GM23338 (cell line): ENCODE data around the gene FMO3. TPM values are rescaled to one million over a fixed set of nuclear protein-coding genes. Genes with fewer than 3 reads are reported as not detected.

Experiments
- ATAC-seq: fragments of 200-7000 bp; cut with Tn5 transposase; 3 replicates; pipeline ENCODE4 v1.9.1; 2020
- DNase-seq: peaks from one replicate; pipeline ENCODE4 v3.0.0-alpha.2; 2015; ENCODE audit warnings: low spot score
- H2AFZ ChIP-seq: fragments of 200-600 bp; sonication (generic); 2 replicates; pipeline ENCODE4 v1.8.0; 2016; ENCODE audit warnings: antibody characterized with exemption, mild to moderate bottlenecking, moderate library complexity
- H3F3A ChIP-seq: fragments of 200-600 bp; sonication (generic); replicated peaks from 2 replicates; pipeline ENCODE4 v1.8.0; 2017; ENCODE audit warnings: antibody characterized with exemption, mixed run types, low read depth
- H3K27ac ChIP-seq: fragments of 200-600 bp; sonication (generic); 2 replicates; pipeline ENCODE4 v1.6.1; 2016; ENCODE audit warnings: low read depth
- H3K27me3 ChIP-seq: fragments of 200-600 bp; sonication (generic); 2 replicates; pipeline ENCODE4 v1.8.0; 2016; ENCODE audit warnings: mild to moderate bottlenecking, mixed run types, moderate library complexity; ENCODE audit not compliant: insufficient read depth
- H3K36me3 ChIP-seq: fragments of 200-600 bp; sonication (generic); 2 replicates; pipeline ENCODE4 v1.8.0; 2016; ENCODE audit warnings: mild to moderate bottlenecking; ENCODE audit not compliant: insufficient read depth
- H3K4me1 ChIP-seq: fragments of 200-600 bp; sonication (generic); 2 replicates; pipeline ENCODE4 v1.8.0; 2016; ENCODE audit warnings: mild to moderate bottlenecking, moderate library complexity; ENCODE audit not compliant: insufficient read depth
- H3K4me2 ChIP-seq: fragments of 200-600 bp; sonication (generic); 2 replicates; pipeline ENCODE4 v1.7.1; 2017; ENCODE audit warnings: mixed run types
- H3K4me3 ChIP-seq: fragments of 200-600 bp; sonication (generic); 2 replicates; pipeline ENCODE4 v1.6.1; 2016; ENCODE audit warnings: mixed run types
- H3K79me2 ChIP-seq: fragments of 200-600 bp; sonication (generic); replicated peaks from 2 replicates; pipeline ENCODE4 v1.8.0; 2017; ENCODE audit warnings: mild to moderate bottlenecking; ENCODE audit not compliant: insufficient read depth
- H3K9me2 ChIP-seq: fragments of 200-600 bp; sonication (generic); 2 replicates; pipeline ENCODE4 v1.8.0; 2017; ENCODE audit not compliant: insufficient read depth
- H4K20me1 ChIP-seq: fragments of 200-600 bp; sonication (generic); replicated peaks from 2 replicates; pipeline ENCODE4 v1.8.0; 2017; ENCODE audit warnings: mild to moderate bottlenecking; ENCODE audit not compliant: insufficient read depth
- H3K27ac Mint-ChIP-seq: 2 replicates; pipeline ENCODE4 v1.8.0; 2020; ENCODE audit warnings: inconsistent platforms, mild to moderate bottlenecking, moderate library complexity, mixed read lengths
- H3K27me3 Mint-ChIP-seq: 3 replicates; pipeline ENCODE4 v1.8.0; 2022; ENCODE audit warnings: low read depth, mild to moderate bottlenecking, moderate library complexity, mixed read lengths, inconsistent platforms; ENCODE audit not compliant: insufficient read depth, poor library complexity
- H3K36me3 Mint-ChIP-seq: 3 replicates; pipeline ENCODE4 v1.8.0; 2021; ENCODE audit warnings: low read depth, mild to moderate bottlenecking, inconsistent platforms, moderate library complexity, mixed read lengths
- H3K4me1 Mint-ChIP-seq: 3 replicates; pipeline ENCODE4 v1.8.0; 2020; ENCODE audit warnings: mild to moderate bottlenecking, inconsistent platforms, mixed read lengths
- H3K4me3 Mint-ChIP-seq: 3 replicates; pipeline ENCODE4 v1.8.0; 2021; ENCODE audit warnings: moderate library complexity, mild to moderate bottlenecking, inconsistent platforms, mixed read lengths
- H3K9me3 Mint-ChIP-seq: 3 replicates; pipeline ENCODE4 v1.8.0; 2020; ENCODE audit warnings: moderate library complexity, mild to moderate bottlenecking, inconsistent platforms, mixed read lengths
- CREB1 ChIP-seq: fragments of 250-450 bp; sonication (Bioruptor Pico); IDR thresholded peaks from 2 replicates; pipeline ENCODE4 v1.5.0; 2020; ENCODE audit warnings: low read depth, mild to moderate bottlenecking, moderate library complexity
- EZH2 ChIP-seq: fragments of 200-600 bp; sonication (generic); IDR thresholded peaks from one replicate; pipeline ENCODE4 v1.8.0; 2017; ENCODE audit warnings: antibody characterized with exemption, mild to moderate bottlenecking, low read depth; ENCODE audit not compliant: unreplicated experiment
- EZH2phosphoT487 ChIP-seq: fragments of 200-600 bp; sonication (generic); IDR thresholded peaks from one replicate; pipeline ENCODE4 v1.8.1; 2018; ENCODE audit warnings: antibody characterized with exemption; ENCODE audit not compliant: unreplicated experiment
- JUNB ChIP-seq: IDR thresholded peaks from one replicate; pipeline ENCODE4 v1.6.1; 2016; ENCODE audit warnings: antibody characterized with exemption; ENCODE audit not compliant: unreplicated experiment
- NANOG ChIP-seq: IDR thresholded peaks from 2 replicates; pipeline ENCODE4 v1.6.1; 2016; ENCODE audit warnings: antibody characterized with exemption, borderline replicate concordance
- POLR2AphosphoS5 ChIP-seq: IDR thresholded peaks from 2 replicates; pipeline ENCODE4 v1.6.1; 2016; ENCODE audit warnings: antibody characterized with exemption, low read depth
- REST ChIP-seq: IDR thresholded peaks from one replicate; pipeline ENCODE4 v1.6.1; 2018; ENCODE audit warnings: antibody characterized with exemption; ENCODE audit not compliant: unreplicated experiment
- STAT1 ChIP-seq: IDR thresholded peaks from one replicate; pipeline ENCODE4 v1.6.1; 2016; ENCODE audit warnings: antibody characterized with exemption; ENCODE audit not compliant: unreplicated experiment
- ZNF114 ChIP-seq: fragments of 250-450 bp; sonication (Bioruptor Pico); IDR thresholded peaks from 2 replicates; pipeline ENCODE4 v1.5.0; 2020; ENCODE audit warnings: mild to moderate bottlenecking, moderate library complexity
- ZNF331 ChIP-seq: fragments of 250-450 bp; sonication (Bioruptor Pico); IDR thresholded peaks from 2 replicates; pipeline ENCODE4 v1.5.0; 2020; ENCODE audit warnings: low read depth, mild to moderate bottlenecking, moderate library complexity
- ZNF462 ChIP-seq: fragments of 250-450 bp; sonication (Bioruptor Pico); IDR thresholded peaks from 2 replicates; pipeline ENCODE4 v1.5.0; 2020; ENCODE audit warnings: mild to moderate bottlenecking, moderate library complexity
- polyA plus RNA-seq: library from polyadenylated mRNA; unstranded; fragments of >200 nt; fragmentation: Nextera tagmentation; extraction: Ambion mirVana; gene quantifications from 2 replicates; pipeline ENCODE4 v1.2.1, GENCODE V29; 2016
- total RNA-seq: library from RNA; depleted of rRNA; stranded (reverse); fragments of >200 nt; shearing (Covaris generic); gene quantifications from 2 replicates; pipeline ENCODE4 v1.2.3, GENCODE V29; 2014
- TF ChIP-seq, protein P1 (sequence below), 2 experiments: fragments of 200-600 bp in 1 of 2; sonication (generic) in 1 of 2; conservative IDR thresholded peaks; 2 replicates each; pipeline versions ENCODE4 v1.5.1 to v1.6.1; 2016 to 2017; ENCODE audit warnings: antibody characterized with exemption in 2 of 2, low read depth in 2 of 2, mild to moderate bottlenecking in 2 of 2, moderate library complexity in 1 of 2
- TF ChIP-seq, protein P2 (sequence below): IDR thresholded peaks from 2 replicates; pipeline ENCODE4 v1.6.1; 2016; ENCODE audit warnings: antibody characterized with exemption

Gene FMO3
- total and polyA plus RNA-seq, 2 experiments from 2014 or later: 0.26 TPM; not detected in 1

DNA sequence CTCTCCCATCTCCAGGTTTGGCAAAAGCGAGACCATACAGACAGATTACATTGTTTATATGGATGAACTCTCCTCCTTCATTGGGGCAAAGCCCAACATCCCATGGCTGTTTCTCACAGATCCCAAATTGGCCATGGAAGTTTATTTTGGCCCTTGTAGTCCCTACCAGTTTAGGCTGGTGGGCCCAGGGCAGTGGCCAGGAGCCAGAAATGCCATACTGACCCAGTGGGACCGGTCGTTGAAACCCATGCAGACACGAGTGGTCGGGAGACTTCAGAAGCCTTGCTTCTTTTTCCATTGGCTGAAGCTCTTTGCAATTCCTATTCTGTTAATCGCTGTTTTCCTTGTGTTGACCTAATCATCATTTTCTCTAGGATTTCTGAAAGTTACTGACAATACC, 26.4 kb downstream of the FMO3 start:
- H3K27ac Mint-ChIP-seq: no peak overlapping the region
- no peak overlapping the region for H3K4me2 ChIP-seq
- no peaks in the 10 kb centered on the region for H3K9me3 Mint-ChIP-seq
- ATAC-seq (no peak), DNase-seq (no peak)
- peaks cover 21% of the 10 kb centered on the region for H3K9me2 ChIP-seq
- H2AFZ ChIP-seq: no peak overlapping the region
- no peaks in the 10 kb centered on the region for H3K79me2 ChIP-seq
- no peaks in the 10 kb centered on the region for H3F3A ChIP-seq
- TF ChIP-seq POLR2AphosphoS5 (no peak), CREB1 (CRISPR knock-in tag) (no peak), REST (no peak), ZNF462 (CRISPR knock-in tag) (no peak), JUNB (no peak), NANOG (no peak), ZNF114 (no peak), ZNF331 (CRISPR knock-in tag) (no peak), EZH2 (no peak), STAT1 (no peak), EZH2phosphoT487 (no peak)
- TF ChIP-seq, protein P1, sequence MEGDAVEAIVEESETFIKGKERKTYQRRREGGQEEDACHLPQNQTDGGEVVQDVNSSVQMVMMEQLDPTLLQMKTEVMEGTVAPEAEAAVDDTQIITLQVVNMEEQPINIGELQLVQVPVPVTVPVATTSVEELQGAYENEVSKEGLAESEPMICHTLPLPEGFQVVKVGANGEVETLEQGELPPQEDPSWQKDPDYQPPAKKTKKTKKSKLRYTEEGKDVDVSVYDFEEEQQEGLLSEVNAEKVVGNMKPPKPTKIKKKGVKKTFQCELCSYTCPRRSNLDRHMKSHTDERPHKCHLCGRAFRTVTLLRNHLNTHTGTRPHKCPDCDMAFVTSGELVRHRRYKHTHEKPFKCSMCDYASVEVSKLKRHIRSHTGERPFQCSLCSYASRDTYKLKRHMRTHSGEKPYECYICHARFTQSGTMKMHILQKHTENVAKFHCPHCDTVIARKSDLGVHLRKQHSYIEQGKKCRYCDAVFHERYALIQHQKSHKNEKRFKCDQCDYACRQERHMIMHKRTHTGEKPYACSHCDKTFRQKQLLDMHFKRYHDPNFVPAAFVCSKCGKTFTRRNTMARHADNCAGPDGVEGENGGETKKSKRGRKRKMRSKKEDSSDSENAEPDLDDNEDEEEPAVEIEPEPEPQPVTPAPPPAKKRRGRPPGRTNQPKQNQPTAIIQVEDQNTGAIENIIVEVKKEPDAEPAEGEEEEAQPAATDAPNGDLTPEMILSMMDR (conservative IDR thresholded peaks at IDR 0.05; ENCODE audit: low read depth in 2 of 2): no peak
- TF ChIP-seq, protein P2, sequence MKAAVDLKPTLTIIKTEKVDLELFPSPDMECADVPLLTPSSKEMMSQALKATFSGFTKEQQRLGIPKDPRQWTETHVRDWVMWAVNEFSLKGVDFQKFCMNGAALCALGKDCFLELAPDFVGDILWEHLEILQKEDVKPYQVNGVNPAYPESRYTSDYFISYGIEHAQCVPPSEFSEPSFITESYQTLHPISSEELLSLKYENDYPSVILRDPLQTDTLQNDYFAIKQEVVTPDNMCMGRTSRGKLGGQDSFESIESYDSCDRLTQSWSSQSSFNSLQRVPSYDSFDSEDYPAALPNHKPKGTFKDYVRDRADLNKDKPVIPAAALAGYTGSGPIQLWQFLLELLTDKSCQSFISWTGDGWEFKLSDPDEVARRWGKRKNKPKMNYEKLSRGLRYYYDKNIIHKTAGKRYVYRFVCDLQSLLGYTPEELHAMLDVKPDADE: no peak
- H3K27me3 ChIP-seq: no peaks in the 10 kb centered on the region
- no peaks in the 10 kb centered on the region for H3K36me3 Mint-ChIP-seq
- no peaks in the 10 kb centered on the region for H4K20me1 ChIP-seq
- H3K4me3 ChIP-seq: no peak overlapping the region
- peaks cover 7% of the 10 kb centered on the region; the same call in 1 of the 2 replicates for H3K4me1 ChIP-seq
- H3K4me1 Mint-ChIP-seq: peaks cover 11% of the 10 kb centered on the region
- H3K4me3 Mint-ChIP-seq: no peak overlapping the region
- H3K27me3 Mint-ChIP-seq: no peaks in the 10 kb centered on the region
- H3K27ac ChIP-seq: no peak overlapping the region
- no peaks in the 10 kb centered on the region for H3K36me3 ChIP-seq
